Measurements from ENCODE around the gene PRKCSH. TPM values are rescaled to one million over a fixed set of nuclear protein-coding genes. Genes with fewer than 3 reads are reported as not detected.

PRKCSH gene
- total and polyA plus RNA-seq, 10 of the 15 experiments (the other 5 are each of a cell fraction or from before 2014, with no cell fraction given): 1.1 to 280 (median 44.1) TPM

DNA sequence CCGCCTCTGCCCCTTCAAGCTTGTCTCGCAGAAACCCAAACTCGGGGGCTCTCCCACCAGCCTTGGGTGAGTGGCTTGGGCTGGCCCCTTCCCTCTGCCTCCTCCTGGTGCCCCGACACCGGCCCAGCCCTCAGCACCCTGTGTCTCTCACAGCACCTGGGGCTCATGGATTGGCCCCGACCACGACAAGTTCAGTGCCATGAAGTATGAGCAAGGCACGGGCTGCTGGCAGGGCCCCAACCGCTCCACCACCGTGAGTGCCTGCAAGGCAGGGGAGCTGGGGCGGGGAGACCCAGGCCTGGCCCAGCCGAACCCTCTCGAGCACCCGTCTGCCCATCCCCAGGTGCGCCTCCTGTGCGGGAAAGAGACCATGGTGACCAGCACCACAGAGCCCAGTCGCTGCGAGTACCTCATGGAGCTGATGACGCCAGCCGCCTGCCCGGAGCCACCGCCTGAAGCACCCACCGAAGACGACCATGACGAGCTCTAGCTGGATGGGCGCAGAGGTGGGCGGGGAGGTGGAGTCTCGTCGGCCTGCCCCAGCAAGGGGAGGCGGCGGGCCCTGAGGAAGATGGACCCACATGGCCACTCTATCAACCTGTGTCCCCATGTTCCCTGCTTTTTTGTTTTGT, 13.6 kb downstream of the PRKCSH start:
- DNase-seq (ENCODE audit: low read depth, low spot score): no peak
- Histone ChIP-seq H3K9ac (ENCODE audit: control insufficient read depth, insufficient read depth, low read length) (no peak overlapping the region), H3K27me3 (replicated peaks in 1 of 2; ENCODE audit: control insufficient read depth in 2 of 2, insufficient read depth in 2 of 2, low read length in 1 of 2) (no peaks in the 10 kb centered on the region), H3K4me3 (no peak overlapping the region), H3K4me2 (ENCODE audit: control insufficient read depth, insufficient read depth) (no peak overlapping the region), H3K9me3 (replicated peaks; ENCODE audit: control insufficient read depth, insufficient read depth, low read length) (no peaks in the 10 kb centered on the region), H4K20me1 (ENCODE audit: control insufficient read depth, insufficient read depth) (no peaks in the 10 kb centered on the region), H3K79me2 (ENCODE audit: control insufficient read depth, insufficient read depth, low read length) (no peaks in the 10 kb centered on the region), H2AFZ (ENCODE audit: control insufficient read depth, low read depth, low read length) (no peak overlapping the region), H3K4me1 (ENCODE audit: control insufficient read depth, insufficient read depth, low read length) (0 out of 2 replicates have a peak, but pooled peaks cover 4% of the 10 kb centered on the region), H3K36me3 (ENCODE audit: control insufficient read depth in 2 of 2, insufficient read depth in 2 of 2, low read length in 1 of 2) (peaks cover 4 to 34% of the 10 kb centered on the region in 2 experiments; a peak in 3 of 4 replicates), H3K27ac (ENCODE audit: control insufficient read depth, insufficient read depth) (no peak overlapping the region)
- TSS peak; percentile 51 for BruUV-seq (replicated peaks)
- TF ChIP-seq, protein P1, sequence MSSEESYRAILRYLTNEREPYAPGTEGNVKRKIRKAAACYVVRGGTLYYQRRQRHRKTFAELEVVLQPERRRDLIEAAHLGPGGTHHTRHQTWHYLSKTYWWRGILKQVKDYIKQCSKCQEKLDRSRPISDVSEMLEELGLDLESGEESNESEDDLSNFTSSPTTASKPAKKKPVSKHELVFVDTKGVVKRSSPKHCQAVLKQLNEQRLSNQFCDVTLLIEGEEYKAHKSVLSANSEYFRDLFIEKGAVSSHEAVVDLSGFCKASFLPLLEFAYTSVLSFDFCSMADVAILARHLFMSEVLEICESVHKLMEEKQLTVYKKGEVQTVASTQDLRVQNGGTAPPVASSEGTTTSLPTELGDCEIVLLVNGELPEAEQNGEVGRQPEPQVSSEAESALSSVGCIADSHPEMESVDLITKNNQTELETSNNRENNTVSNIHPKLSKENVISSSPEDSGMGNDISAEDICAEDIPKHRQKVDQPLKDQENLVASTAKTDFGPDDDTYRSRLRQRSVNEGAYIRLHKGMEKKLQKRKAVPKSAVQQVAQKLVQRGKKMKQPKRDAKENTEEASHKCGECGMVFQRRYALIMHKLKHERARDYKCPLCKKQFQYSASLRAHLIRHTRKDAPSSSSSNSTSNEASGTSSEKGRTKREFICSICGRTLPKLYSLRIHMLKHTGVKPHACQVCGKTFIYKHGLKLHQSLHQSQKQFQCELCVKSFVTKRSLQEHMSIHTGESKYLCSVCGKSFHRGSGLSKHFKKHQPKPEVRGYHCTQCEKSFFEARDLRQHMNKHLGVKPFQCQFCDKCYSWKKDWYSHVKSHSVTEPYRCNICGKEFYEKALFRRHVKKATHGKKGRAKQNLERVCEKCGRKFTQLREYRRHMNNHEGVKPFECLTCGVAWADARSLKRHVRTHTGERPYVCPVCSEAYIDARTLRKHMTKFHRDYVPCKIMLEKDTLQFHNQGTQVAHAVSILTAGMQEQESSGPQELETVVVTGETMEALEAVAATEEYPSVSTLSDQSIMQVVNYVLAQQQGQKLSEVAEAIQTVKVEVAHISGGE (CRISPR knock-in tag; IDR thresholded peaks at IDR 0.05): no peak
- TF ChIP-seq TCF7 (IDR thresholded peaks at IDR 0.05; ENCODE audit: borderline replicate concordance): no peak
- ChIA-PET POLR2A (interaction anchor here (0.6 to 1.7 kb wide), 3 partner anchors 10 to 71 kb away, joined by 3 to 6 read pairs (median 5); no protein-coding TSS in a partner anchor), CTCF (interaction anchor here (1.3 to 3.1 kb wide), 4 partner anchors 33 to 75 kb away, joined by 3 to 10 read pairs (median 6); partner anchors contain the start of genes EPOR and SWSAP1), RAD21 (ENCODE audit: unreplicated experiment) (interaction anchor here (0.9 to 2.3 kb wide), 4 partner anchors 19 to 72 kb away, joined by 3 to 5 read pairs (median 3); no protein-coding TSS in a partner anchor), SMC1A (ENCODE audit: uncharacterized antibody, unreplicated experiment) (interaction anchor here (1.2 to 1.5 kb wide), 2 partner anchors 69 to 72 kb away, joined by 4 to 5 read pairs; no protein-coding TSS in a partner anchor)
- ATAC-seq: no peak
- WGBS (ENCODE audit: insufficient coverage, insufficient replicate concordance, low lambda C conversion rate, missing lambda C conversion rate): 96% methylated on average over 31 of the region's 31 CpGs
- no peak for FAIRE-seq
- in situ Hi-C loops (cut with MboI) (no loop called here), intact Hi-C loops (cut with micrococcal nuclease; ENCODE audit: unreplicated experiment) (no loop called here)

All from GM12878 (cell line).